Transverse colon (tissue), 4 donors: ENCODE data around the gene USP16.

Experiments used
- CTCF ChIP-seq, 5 experiments: fragments of 200-600 bp in 3 of 5; fragments of 450-650 bp in 2 of 5; sonication (generic) in 3 of 5; IDR thresholded peaks; 1 replicate in 2 of 5; 2 replicates in 3 of 5; pipeline ENCODE4 v1.5.1; 2016 to 2017; ENCODE audit warnings: antibody characterized with exemption in 5 of 5, inconsistent platforms in 3 of 5, mild to moderate bottlenecking in 2 of 5, moderate library complexity in 1 of 5
- EP300 ChIP-seq: sonication (generic); formaldehyde crosslinking; IDR thresholded peaks from one replicate; pipeline ENCODE4 v1.6.1; 2017; ENCODE audit warnings: antibody characterized with exemption, low read depth
- POLR2A ChIP-seq: fragments of 450-650 bp; IDR thresholded peaks from one replicate; pipeline ENCODE4 v1.6.1; 2016; ENCODE audit warnings: antibody characterized with exemption, mild to moderate bottlenecking, moderate library complexity
- POLR2AphosphoS5 ChIP-seq, 3 donors: sonication (generic); formaldehyde crosslinking; IDR thresholded peaks; one replicate each; pipeline ENCODE4 v1.6.1; 2016; ENCODE audit warnings: antibody characterized with exemption in 3 of 3

- TF ChIP-seq POLR2AphosphoS5 (IDR thresholded peaks at IDR 0.05) (no peak), CTCF (IDR thresholded peaks at IDR 0.05) (no peak), POLR2A (no peak), EP300 (no peak)
Observed at GRCh38 chr21:29034678-29035077, 10.2 kb downstream of the USP16 start.
